OCI-LY7 (cell line): ENCODE results near the gene PACSIN3.

Source experiments
- EZH2phosphoT487 ChIP-seq: fragments of 200-600 bp; sonication (generic); IDR thresholded peaks from 2 replicates; pipeline ENCODE4 v1.6.1; 2018; ENCODE audit warnings: low read depth, borderline replicate concordance, mild to moderate bottlenecking, mixed run types, antibody characterized with exemption, low read length, moderate library complexity, mixed read lengths
- TF ChIP-seq, protein P1 (sequence below): fragments of 200-600 bp; sonication (generic); conservative IDR thresholded peaks from 2 replicates; pipeline ENCODE4 v1.5.1; 2014; ENCODE audit warnings: mild to moderate bottlenecking, antibody characterized with exemption, low read length, moderate library complexity, mixed read lengths

DNA sequence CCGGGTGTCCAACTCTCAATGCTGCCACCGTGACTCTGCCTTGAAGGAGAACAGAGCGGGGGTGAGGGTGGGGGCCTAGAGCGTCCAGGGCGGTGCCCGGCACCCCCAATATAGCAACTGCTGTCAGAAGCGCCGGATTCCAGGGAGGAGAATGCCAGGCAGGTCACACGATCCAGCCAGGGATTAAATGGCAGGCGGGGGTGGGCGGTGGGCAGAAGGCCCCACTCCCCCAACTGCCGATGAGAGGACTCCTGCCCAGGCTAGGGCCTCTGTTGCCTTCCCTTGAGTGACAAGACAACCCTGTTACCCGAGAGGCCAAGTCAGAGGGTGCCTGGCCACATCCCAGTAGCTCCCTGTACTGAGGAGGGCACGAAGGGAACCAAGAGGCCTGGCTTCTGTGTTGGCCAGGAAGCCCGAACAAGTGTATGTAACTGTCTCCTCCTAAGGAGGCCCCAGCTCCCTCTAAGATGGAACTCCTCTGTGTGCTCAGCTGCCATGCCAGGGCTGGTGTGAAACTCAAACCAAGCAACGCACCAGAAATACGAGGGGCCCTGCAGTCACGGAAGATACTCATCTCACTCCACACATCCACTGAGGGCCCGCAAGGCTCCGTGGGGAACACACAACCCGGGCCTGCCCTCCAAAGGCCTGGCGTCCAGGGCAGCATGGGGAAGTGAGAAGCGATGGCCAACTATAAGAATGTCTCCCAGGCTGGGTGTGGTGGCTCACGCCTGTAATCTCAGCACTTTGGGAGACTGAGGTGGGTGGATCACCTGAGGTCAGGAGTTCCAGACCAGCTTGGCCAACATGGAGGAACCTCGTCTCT lies 3.0 kb downstream of the PACSIN3 start:
- TF ChIP-seq, protein P1, sequence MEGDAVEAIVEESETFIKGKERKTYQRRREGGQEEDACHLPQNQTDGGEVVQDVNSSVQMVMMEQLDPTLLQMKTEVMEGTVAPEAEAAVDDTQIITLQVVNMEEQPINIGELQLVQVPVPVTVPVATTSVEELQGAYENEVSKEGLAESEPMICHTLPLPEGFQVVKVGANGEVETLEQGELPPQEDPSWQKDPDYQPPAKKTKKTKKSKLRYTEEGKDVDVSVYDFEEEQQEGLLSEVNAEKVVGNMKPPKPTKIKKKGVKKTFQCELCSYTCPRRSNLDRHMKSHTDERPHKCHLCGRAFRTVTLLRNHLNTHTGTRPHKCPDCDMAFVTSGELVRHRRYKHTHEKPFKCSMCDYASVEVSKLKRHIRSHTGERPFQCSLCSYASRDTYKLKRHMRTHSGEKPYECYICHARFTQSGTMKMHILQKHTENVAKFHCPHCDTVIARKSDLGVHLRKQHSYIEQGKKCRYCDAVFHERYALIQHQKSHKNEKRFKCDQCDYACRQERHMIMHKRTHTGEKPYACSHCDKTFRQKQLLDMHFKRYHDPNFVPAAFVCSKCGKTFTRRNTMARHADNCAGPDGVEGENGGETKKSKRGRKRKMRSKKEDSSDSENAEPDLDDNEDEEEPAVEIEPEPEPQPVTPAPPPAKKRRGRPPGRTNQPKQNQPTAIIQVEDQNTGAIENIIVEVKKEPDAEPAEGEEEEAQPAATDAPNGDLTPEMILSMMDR, result no peak
- TF ChIP-seq EZH2phosphoT487, result no peak
